Peyer's patch (tissue), 4 donors: ENCODE measurements around the gene ACOX1.

Experiments used
- CTCF ChIP-seq, 6 experiments: fragments of 450-650 bp in 4 of 6; fragments of 200-600 bp in 2 of 6; sonication (generic) in 1 of 6; IDR thresholded peaks; one replicate each; pipeline ENCODE4 v1.5.1; 2017 to 2019; ENCODE audit warnings: antibody characterized with exemption in 6 of 6, mild to moderate bottlenecking in 3 of 6, moderate library complexity in 1 of 6
- POLR2A ChIP-seq, 2 donors: fragments of 450-650 bp; IDR thresholded peaks; one replicate each; pipeline ENCODE4 v1.5.1; 2017; ENCODE audit warnings: antibody characterized with exemption in 2 of 2, mild to moderate bottlenecking in 2 of 2, moderate library complexity in 2 of 2

- no peak for TF ChIP-seq CTCF (IDR thresholded peaks at IDR 0.05)
- no peak for TF ChIP-seq POLR2A (IDR thresholded peaks at IDR 0.05)
Measured at GRCh38 chr17:76004750-76005262, 25.8 kb upstream of the ACOX1 start.
